Measurements from ENCODE around the gene LRP1.

LRP1 gene

GRCh38 chr12:57194253-57194652 lies 66.0 kb downstream of the LRP1 start:
- FAIRE-seq (no peak), DNase-seq (ENCODE audit: insufficient read length, low spot score) (no peak)
- no peak for TF ChIP-seq POLR2A (IDR thresholded peaks at IDR 0.05; ENCODE audit: low read depth, low read length)

GRCh38 chr12:57195186-57195585 lies 66.9 kb downstream of the LRP1 start:
- no peak for DNase-seq (ENCODE audit: insufficient read length, low spot score)
- no peak for TF ChIP-seq POLR2A (IDR thresholded peaks at IDR 0.05; ENCODE audit: low read depth, low read length)
- no peak for FAIRE-seq

- TF ChIP-seq POLR2A (IDR thresholded peaks at IDR 0.05; ENCODE audit: low read depth, low read length), result no peak
- FAIRE-seq (no peak), DNase-seq (ENCODE audit: insufficient read length, low spot score) (no peak)
Observed at GRCh38 chr12:57195611-57196371, 67.5 kb downstream of the LRP1 start.

- FAIRE-seq, result no peak
- TF ChIP-seq POLR2A (IDR thresholded peaks at IDR 0.05; ENCODE audit: low read depth, low read length), result no peak
- no peak for DNase-seq (ENCODE audit: insufficient read length, low spot score)
Observed at GRCh38 chr12:57196439-57196838, 68.2 kb downstream of the LRP1 start.

GRCh38 chr12:57196956-57197355 lies 68.7 kb downstream of the LRP1 start:
- TF ChIP-seq POLR2A (IDR thresholded peaks at IDR 0.05; ENCODE audit: low read depth, low read length), result no peak
- FAIRE-seq, result no peak
- DNase-seq (ENCODE audit: insufficient read length, low spot score), result no peak

- no peak for TF ChIP-seq POLR2A (IDR thresholded peaks at IDR 0.05; ENCODE audit: low read depth, low read length)
- DNase-seq (ENCODE audit: insufficient read length, low spot score) (no peak), FAIRE-seq (no peak)
Observed at GRCh38 chr12:57198329-57198728, 70.0 kb downstream of the LRP1 start.

- no peak for TF ChIP-seq POLR2A (IDR thresholded peaks at IDR 0.05; ENCODE audit: low read depth, low read length)
- no peak for FAIRE-seq
- no peak for DNase-seq (ENCODE audit: insufficient read length, low spot score)
Observed at GRCh38 chr12:57199191-57199590, 70.9 kb downstream of the LRP1 start.

- TF ChIP-seq POLR2A (IDR thresholded peaks at IDR 0.05; ENCODE audit: low read depth, low read length), result no peak
- no peak for DNase-seq (ENCODE audit: insufficient read length, low spot score)
- FAIRE-seq, result no peak
Observed at GRCh38 chr12:57200497-57200896, 72.2 kb downstream of the LRP1 start.

GRCh38 chr12:57201219-57201618 lies 72.9 kb downstream of the LRP1 start:
- DNase-seq (ENCODE audit: insufficient read length, low spot score) (no peak), FAIRE-seq (no peak)
- TF ChIP-seq POLR2A (IDR thresholded peaks at IDR 0.05; ENCODE audit: low read depth, low read length), result no peak

GRCh38 chr12:57201631-57202030 lies 73.3 kb downstream of the LRP1 start:
- TF ChIP-seq POLR2A (IDR thresholded peaks at IDR 0.05; ENCODE audit: low read depth, low read length), result no peak
- FAIRE-seq, result no peak

GRCh38 chr12:57202321-57202720 lies 74.0 kb downstream of the LRP1 start:
- FAIRE-seq (no peak), DNase-seq (ENCODE audit: insufficient read length, low spot score) (no peak)
- TF ChIP-seq POLR2A (IDR thresholded peaks at IDR 0.05; ENCODE audit: low read depth, low read length), result no peak

More at GRCh38 chr12:57201631-57202030, 73.3 kb downstream of the LRP1 start:
- no peak for DNase-seq (ENCODE audit: insufficient read length, low spot score)

- no peak for FAIRE-seq
- DNase-seq (ENCODE audit: insufficient read length, low spot score), result no peak
- no peak for TF ChIP-seq POLR2A (IDR thresholded peaks at IDR 0.05; ENCODE audit: low read depth, low read length)
Observed at GRCh38 chr12:57203201-57203600, 74.9 kb downstream of the LRP1 start.

- DNase-seq (ENCODE audit: insufficient read length, low spot score) (no peak), FAIRE-seq (no peak)
- no peak for TF ChIP-seq POLR2A (IDR thresholded peaks at IDR 0.05; ENCODE audit: low read depth, low read length)
Observed at GRCh38 chr12:57203791-57204190, 75.5 kb downstream of the LRP1 start.

- DNase-seq (ENCODE audit: insufficient read length, low spot score) (no peak), FAIRE-seq (no peak)
- TF ChIP-seq POLR2A (IDR thresholded peaks at IDR 0.05; ENCODE audit: low read depth, low read length), result no peak
Observed at GRCh38 chr12:57204454-57204853, 76.2 kb downstream of the LRP1 start.

- DNase-seq (ENCODE audit: insufficient read length, low spot score) (no peak), FAIRE-seq (no peak)
- no peak for TF ChIP-seq POLR2A (IDR thresholded peaks at IDR 0.05; ENCODE audit: low read depth, low read length)
Observed at GRCh38 chr12:57205186-57205585, 76.9 kb downstream of the LRP1 start.
